Caco-2 (cell line): Measurements from ENCODE around the gene STYXL2. TPM values are rescaled to one million over a fixed set of nuclear protein-coding genes. Genes with fewer than 3 reads are reported as not detected.

ENCODE experiments used
- BruUV-seq: library from RNA; stranded (reverse); fragments of 400-500 nt; replicated peaks from 2 replicates; lab custom pipeline; 2021; lab: Mats Ljungman, UMichigan
- CTCF ChIA-PET: fragments of 300-600 bp; sonication (Branson Sonifier 250); formaldehyde crosslinking; loops from one replicate; lab custom pipeline; 2022; ENCODE audit warnings: antibody characterized with exemption; lab: Charles Lee
- POLR2A ChIA-PET: fragments of 300-600 bp; sonication (Branson Sonifier 250); formaldehyde crosslinking; loops from one replicate; lab custom pipeline; 2022; ENCODE audit warnings: antibody characterized with exemption; lab: Charles Lee
- DNase-seq, 2 experiments: peaks; one replicate each; pipeline versions ENCODE4 v3.0.0 to v3.0.0-alpha.2; 2020 to 2022
- H3K27me3 ChIP-seq: replicated peaks from 2 replicates; pipeline ENCODE4 v1.6.0; 2011; ENCODE audit warnings: low read length; ENCODE audit not compliant: control insufficient read depth, insufficient read depth
- H3K36me3 ChIP-seq: 2 replicates; pipeline ENCODE4 v1.5.1; 2011; ENCODE audit warnings: low read length; ENCODE audit not compliant: control insufficient read depth, insufficient read depth
- H3K4me1 ChIP-seq: fragments of 250-450 bp; sonication (Bioruptor Pico); 2 replicates; pipeline ENCODE4 v1.5.1; 2020; ENCODE audit warnings: mild to moderate bottlenecking
- H3K4me3 ChIP-seq: 2 replicates; pipeline ENCODE4 v1.5.1; 2011; ENCODE audit warnings: low read depth, mild to moderate bottlenecking, control low read depth, low read length
- H3K9me3 ChIP-seq: fragments of 250-450 bp; sonication (Bioruptor Pico); 2 replicates; pipeline ENCODE4 v1.5.1; 2020; ENCODE audit warnings: mild to moderate bottlenecking, moderate library complexity
- H3K27ac Mint-ChIP-seq: one replicate; pipeline ENCODE4 v1.8.0; 2022; ENCODE audit warnings: mixed read lengths; ENCODE audit not compliant: unreplicated experiment
- H3K27me3 Mint-ChIP-seq: one replicate; pipeline ENCODE4 v1.8.0; 2022; ENCODE audit warnings: mixed read lengths; ENCODE audit not compliant: insufficient read depth, unreplicated experiment
- H3K36me3 Mint-ChIP-seq: one replicate; pipeline ENCODE4 v1.8.0; 2022; ENCODE audit warnings: mild to moderate bottlenecking, mixed read lengths; ENCODE audit not compliant: insufficient read depth, unreplicated experiment
- H3K4me1 Mint-ChIP-seq: one replicate; pipeline ENCODE4 v1.8.0; 2022; ENCODE audit warnings: low read depth, mixed read lengths; ENCODE audit not compliant: unreplicated experiment
- H3K4me3 Mint-ChIP-seq: one replicate; pipeline ENCODE4 v1.8.0; 2022; ENCODE audit warnings: mild to moderate bottlenecking, moderate library complexity, mixed read lengths; ENCODE audit not compliant: unreplicated experiment
- H3K9me3 Mint-ChIP-seq: one replicate; pipeline ENCODE4 v1.8.0; 2022; ENCODE audit warnings: mixed read lengths; ENCODE audit not compliant: unreplicated experiment
- CTCF ChIP-seq, 2 experiments: fragments of 200-600 bp in 1 of 2; IDR thresholded peaks; 1 replicate in 1 of 2; 2 replicates in 1 of 2; pipeline versions ENCODE4 v1.5.1 to v1.8.0; 2011 to 2022; ENCODE audit warnings: antibody characterized with exemption in 1 of 2, control low read depth in 1 of 2, inconsistent platforms in 1 of 2, low read depth in 1 of 2, low read length in 1 of 2, mild to moderate bottlenecking in 1 of 2, moderate library complexity in 1 of 2; ENCODE audit not compliant: insufficient read depth in 1 of 2, severe bottlenecking in 1 of 2, unreplicated experiment in 1 of 2
- intact Hi-C: fragments of 100-400 bp; cut with micrococcal nuclease; formaldehyde crosslinking; loops from one replicate; pipeline ENCODE4 v1.10.0; 2022; ENCODE audit not compliant: unreplicated experiment
- total RNA-seq: library from RNA; stranded (reverse); gene quantifications from 2 replicates; pipeline ENCODE4 v1.2.3, GENCODE V29; 2022

STYXL2 gene
- total RNA-seq, 1 experiment from 2014 or later: not detected

GRCh38 chr1:167084757-167085156 is 9.1 kb upstream of the STYXL2 start:
- DNase-seq: no peak
- Mint-ChIP-seq H3K4me1 (no peaks in the 10 kb centered on the region), H3K27me3 (no peaks in the 10 kb centered on the region), H3K9me3 (peaks cover 24% of the 10 kb centered on the region), H3K36me3 (no peaks in the 10 kb centered on the region), H3K4me3 (no peak overlapping the region), H3K27ac (no peak overlapping the region)
- H3K36me3 ChIP-seq: no peaks in the 10 kb centered on the region
- ChIA-PET POLR2A (no interaction called here), CTCF (interaction anchor here (0.8 kb wide), 1 partner anchor 136 kb away, joined by 6 read pairs; the partner anchor contains the start of gene POU2F1)
- no peak for TF ChIP-seq CTCF (IDR thresholded peaks at IDR 0.05; ENCODE audit: insufficient read depth in 1 of 2, low read depth in 1 of 2, low read length in 1 of 2, severe bottlenecking in 1 of 2, unreplicated experiment in 1 of 2)
- BruUV-seq: no TSS peak
- peaks cover 28% of the 10 kb centered on the region for H3K4me1 ChIP-seq
- no peaks in the 10 kb centered on the region for H3K9me3 ChIP-seq
- intact Hi-C loops: no loop called here
- no peaks in the 10 kb centered on the region for H3K27me3 ChIP-seq
- no peak overlapping the region for H3K4me3 ChIP-seq

DNA sequence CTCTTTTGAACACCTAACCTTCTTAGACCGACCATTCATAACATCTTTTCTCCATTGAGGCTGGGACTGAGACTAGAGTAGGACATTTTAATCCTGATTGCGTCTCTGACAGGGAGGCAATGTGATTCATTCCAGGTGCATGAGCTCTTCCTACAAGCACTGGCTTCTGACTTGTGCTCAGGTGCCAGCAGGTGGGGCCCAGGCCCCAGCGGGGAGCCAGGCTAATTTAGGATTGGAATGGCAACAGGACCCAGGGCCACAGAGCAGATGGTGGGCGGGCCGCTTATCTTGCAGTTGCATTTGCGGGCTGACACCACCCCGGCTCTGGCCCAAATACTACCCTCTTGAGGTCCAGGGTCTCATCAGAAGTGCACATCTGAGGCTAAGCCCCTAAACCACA is 7.8 kb upstream of the STYXL2 start:
- Mint-ChIP-seq H3K9me3 (peaks cover 13% of the 10 kb centered on the region), H3K4me3 (no peak overlapping the region), H3K36me3 (no peaks in the 10 kb centered on the region), H3K27ac (no peak overlapping the region), H3K27me3 (no peaks in the 10 kb centered on the region), H3K4me1 (no peaks in the 10 kb centered on the region)
- BruUV-seq: no TSS peak
- POLR2A ChIA-PET: no interaction called here
- CTCF ChIA-PET: no interaction called here
- TF ChIP-seq CTCF (IDR thresholded peaks at IDR 0.05; ENCODE audit: insufficient read depth in 1 of 2, low read depth in 1 of 2, low read length in 1 of 2, severe bottlenecking in 1 of 2, unreplicated experiment in 1 of 2): no peak
- intact Hi-C loops: no loop called here
- no peaks in the 10 kb centered on the region for H3K36me3 ChIP-seq
- H3K4me3 ChIP-seq: no peak overlapping the region
- no peaks in the 10 kb centered on the region for H3K9me3 ChIP-seq
- DNase-seq: no peak
- H3K4me1 ChIP-seq: peaks cover 28% of the 10 kb centered on the region
- no peaks in the 10 kb centered on the region for H3K27me3 ChIP-seq

DNA sequence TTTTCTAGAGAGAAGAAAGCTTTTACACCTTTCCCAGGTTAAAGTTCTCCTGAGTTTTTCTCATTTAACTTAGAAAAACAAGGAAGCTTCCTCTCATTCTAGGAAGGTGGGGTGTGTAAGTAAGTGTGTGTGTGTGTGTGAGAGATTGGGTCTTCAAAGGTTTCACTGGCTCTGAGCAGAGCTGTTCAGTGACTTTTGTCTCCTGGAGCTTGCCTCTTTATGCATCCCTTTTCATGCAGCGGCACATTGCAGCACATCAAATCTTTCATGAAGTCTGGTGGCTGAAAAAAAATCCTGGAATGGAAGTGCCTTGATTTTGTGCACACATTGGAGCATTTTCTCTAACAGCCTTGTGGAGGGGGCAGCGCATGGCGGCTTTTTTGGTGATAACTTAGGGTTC is 7.1 kb upstream of the STYXL2 start:
- Mint-ChIP-seq H3K27ac (no peak overlapping the region), H3K27me3 (no peaks in the 10 kb centered on the region), H3K4me3 (no peak overlapping the region), H3K4me1 (no peaks in the 10 kb centered on the region), H3K9me3 (peaks cover 6% of the 10 kb centered on the region), H3K36me3 (no peaks in the 10 kb centered on the region)
- H3K36me3 ChIP-seq: no peaks in the 10 kb centered on the region
- H3K4me1 ChIP-seq: peaks cover 26% of the 10 kb centered on the region
- H3K27me3 ChIP-seq: no peaks in the 10 kb centered on the region
- CTCF ChIA-PET: interaction anchor here (0.9 kb wide), 1 partner anchor 134 kb away, joined by 4 read pairs; the partner anchor contains the start of gene POU2F1
- no TSS peak for BruUV-seq
- no peaks in the 10 kb centered on the region for H3K9me3 ChIP-seq
- intact Hi-C loops: no loop called here
- POLR2A ChIA-PET: no interaction called here
- no peak for DNase-seq
- no peak overlapping the region for H3K4me3 ChIP-seq
- TF ChIP-seq CTCF (IDR thresholded peaks at IDR 0.05; ENCODE audit: insufficient read depth in 1 of 2, low read depth in 1 of 2, low read length in 1 of 2, severe bottlenecking in 1 of 2, unreplicated experiment in 1 of 2): no peak
